ENCODE measurements around the gene NT5M. TPM values are rescaled to one million over a fixed set of nuclear protein-coding genes. Genes with fewer than 3 reads are reported as not detected.

NT5M gene
- polyA plus RNA-seq, 3 donors, result 0.23 to 0.57 (median 0.25) TPM

- DNase-seq, result no peak
- H3K9me3 ChIP-seq (replicated peaks in 1 of 2; ENCODE audit: control insufficient read depth in 1 of 2, insufficient read depth in 1 of 2, low read length in 2 of 2), result no peaks in the 10 kb centered on the region
These were observed 47.5 kb downstream of the NT5M start for GRCh38 chr17:17350491-17351355.

GRCh38 chr17:17351356-17351891 is 48.3 kb downstream of the NT5M start:
- Histone ChIP-seq H3K27ac (ENCODE audit: low read depth in 1 of 2, low read length in 2 of 2) (no peak overlapping the region), H3K4me2 (replicated peaks; ENCODE audit: extremely low read depth, low read length, poor library complexity, severe bottlenecking) (no peak overlapping the region), H3K4me3 (replicated peaks in 1 of 3; ENCODE audit: low read depth in 2 of 3, low read length in 3 of 3) (no peak overlapping the region), H4K20me1 (ENCODE audit: insufficient read depth, low read length) (no peaks in the 10 kb centered on the region), H3K9ac (ENCODE audit: insufficient read depth, low read length, poor library complexity, severe bottlenecking) (no peak overlapping the region), H3K9me3 (replicated peaks in 1 of 2; ENCODE audit: control insufficient read depth in 1 of 2, insufficient read depth in 1 of 2, low read length in 2 of 2) (no peaks in the 10 kb centered on the region), H3K27me3 (ENCODE audit: control insufficient read depth in 2 of 2, insufficient read depth in 2 of 2, low read length in 2 of 2) (no peaks in the 10 kb centered on the region), H3K4me1 (ENCODE audit: control insufficient read depth in 1 of 2, insufficient read depth in 2 of 2, low read length in 2 of 2) (peaks cover 2 to 3% of the 10 kb centered on the region in 2 donors), H3K36me3 (replicated peaks in 1 of 2; ENCODE audit: control insufficient read depth in 1 of 2, insufficient read depth in 2 of 2, low read length in 2 of 2) (no peaks in the 10 kb centered on the region), H2AFZ (ENCODE audit: insufficient read depth, low read depth, low read length, poor library complexity, severe bottlenecking) (no peak overlapping the region), H3K79me2 (ENCODE audit: insufficient read depth, low read length) (no peaks in the 10 kb centered on the region)
- Mint-ChIP-seq H3K27ac (no peak overlapping the region), H3K9me3 (no peaks in the 10 kb centered on the region), H3K4me1 (peaks cover 2% of the 10 kb centered on the region), H3K27me3 (ENCODE audit: low read depth in 3 of 3) (peaks cover 0 to 1% (median 0%) of the 10 kb centered on the region in 3 donors), H3K36me3 (no peaks in the 10 kb centered on the region), H3K4me3 (no peak overlapping the region)
- TF ChIP-seq CTCF (IDR thresholded peaks at IDR 0.05), result no peak
- intact Hi-C loops (cut with micrococcal nuclease), result no loop called here
- 89% methylated on average over 15 of the region's 16 CpGs for WGBS (ENCODE audit: insufficient coverage)
- DNase-seq, result no peak

More at GRCh38 chr17:17350491-17351355, 47.5 kb downstream of the NT5M start:
- Mint-ChIP-seq H3K27ac (no peak overlapping the region), H3K4me3 (no peak overlapping the region), H3K36me3 (no peaks in the 10 kb centered on the region), H3K27me3 (ENCODE audit: low read depth in 3 of 3) (peaks cover 0 to 1% (median 0%) of the 10 kb centered on the region in 3 donors), H3K4me1 (peaks cover 4% of the 10 kb centered on the region), H3K9me3 (no peaks in the 10 kb centered on the region)
- 86% methylated on average over 12 of the region's 19 CpGs for whole genome bisulfite sequencing (ENCODE audit: insufficient coverage)
- H4K20me1 ChIP-seq (ENCODE audit: insufficient read depth, low read length), result no peaks in the 10 kb centered on the region
- no peaks in the 10 kb centered on the region for H3K36me3 ChIP-seq (replicated peaks in 1 of 2; ENCODE audit: control insufficient read depth in 1 of 2, insufficient read depth in 2 of 2, low read length in 2 of 2)
- H3K4me3 ChIP-seq (replicated peaks in 1 of 3; ENCODE audit: low read depth in 2 of 3, low read length in 3 of 3), result no peak overlapping the region
- peaks cover 2 to 3% of the 10 kb centered on the region in 2 donors for H3K4me1 ChIP-seq (ENCODE audit: control insufficient read depth in 1 of 2, insufficient read depth in 2 of 2, low read length in 2 of 2)
- H3K4me2 ChIP-seq (replicated peaks; ENCODE audit: extremely low read depth, low read length, poor library complexity, severe bottlenecking), result no peak overlapping the region
- TF ChIP-seq CTCF (IDR thresholded peaks at IDR 0.05), result no peak
- intact Hi-C loops (cut with micrococcal nuclease), result no loop called here
- H2AFZ ChIP-seq (ENCODE audit: insufficient read depth, low read depth, low read length, poor library complexity, severe bottlenecking), result no peak overlapping the region
- no peak overlapping the region for H3K9ac ChIP-seq (ENCODE audit: insufficient read depth, low read length, poor library complexity, severe bottlenecking)
- no peak overlapping the region for H3K27ac ChIP-seq (ENCODE audit: low read depth in 1 of 2, low read length in 2 of 2)
- no peaks in the 10 kb centered on the region for H3K79me2 ChIP-seq (ENCODE audit: insufficient read depth, low read length)
- H3K27me3 ChIP-seq (ENCODE audit: control insufficient read depth in 2 of 2, insufficient read depth in 2 of 2, low read length in 2 of 2), result no peaks in the 10 kb centered on the region
